ENCODE results near the gene PRKAG3. TPM values are rescaled to one million over a fixed set of nuclear protein-coding genes. Genes with fewer than 3 reads are reported as not detected.

Gene PRKAG3
- polyA plus RNA-seq, 1 of the 3 experiments (the other 2 are of a cell fraction): not detected

GRCh38 chr2:218811382-218811781 lies 20.2 kb downstream of the PRKAG3 start:
- DNase-seq: no peak
- no peaks in the 10 kb centered on the region; a peak in 1 of 4 replicates for H3K4me1 ChIP-seq (ENCODE audit: control insufficient read depth in 1 of 2, insufficient read depth in 2 of 2, low read depth in 1 of 2, low read length in 1 of 2)
- ChIA-PET CTCF (interaction anchor here (1.3 kb wide), 1 partner anchor 168 kb away, joined by 3 read pairs; no protein-coding TSS in a partner anchor), POLR2A (no interaction called here)
- no peak for TF ChIP-seq MEF2A (IDR thresholded peaks at IDR 0.05; ENCODE audit: borderline replicate concordance, low read depth)
- no peak for TF ChIP-seq EZH2phosphoT487 (IDR thresholded peaks at IDR 0.05; ENCODE audit: borderline replicate concordance, low read depth)
- no peak for TF ChIP-seq TEAD4 (IDR thresholded peaks at IDR 0.05; ENCODE audit: borderline replicate concordance, insufficient read depth)
- no peak for TF ChIP-seq JUND (IDR thresholded peaks at IDR 0.05)
- no peak for TF ChIP-seq REST (IDR thresholded peaks at IDR 0.05; ENCODE audit: low read depth, low read length)
- TF ChIP-seq SMC3 (IDR thresholded peaks at IDR 0.05; ENCODE audit: low read depth, low read length): no peak
- no peak for TF ChIP-seq FOXJ3 (CRISPR knock-in tag; IDR thresholded peaks at IDR 0.05)
- TF ChIP-seq POLR2AphosphoS5 (IDR thresholded peaks at IDR 0.05; ENCODE audit: low read depth, low read length): no peak
- no peak for TF ChIP-seq EP300 (IDR thresholded peaks at IDR 0.05; ENCODE audit: borderline replicate concordance in 1 of 2, low read depth in 1 of 2, low read length in 1 of 2)
- TF ChIP-seq ZBTB33 (IDR thresholded peaks at IDR 0.05; ENCODE audit: borderline replicate concordance, low read depth): no peak
- no peak for TF ChIP-seq IRF3 (IDR thresholded peaks at IDR 0.05; ENCODE audit: low read depth, low read length)
- TF ChIP-seq RCOR1 (IDR thresholded peaks at IDR 0.05; ENCODE audit: low read length): no peak
- no peak overlapping the region for H3K9ac ChIP-seq
- no peaks in the 10 kb centered on the region for H3K9me3 ChIP-seq
- H3K4me3 ChIP-seq (ENCODE audit: low read depth in 2 of 2, low read length in 1 of 2): no peak overlapping the region
- no peaks in the 10 kb centered on the region for H3F3A ChIP-seq (replicated peaks; ENCODE audit: insufficient read depth)
- H3K9me2 ChIP-seq: no peaks in the 10 kb centered on the region
- no peak overlapping the region for H3K4me2 ChIP-seq
- WGBS (ENCODE audit: low lambda C conversion rate): no CpG with 5 or more reads among the region's 4 CpGs
- no peaks in the 10 kb centered on the region for H3K36me3 ChIP-seq (replicated peaks in 1 of 2; ENCODE audit: control insufficient read depth in 1 of 2, insufficient read depth in 2 of 2, low read length in 1 of 2)
- H2AFZ ChIP-seq (ENCODE audit: low read depth): no peak overlapping the region
- H3K79me2 ChIP-seq (ENCODE audit: insufficient read depth): no peaks in the 10 kb centered on the region
- no peaks in the 10 kb centered on the region for H3K27me3 ChIP-seq (ENCODE audit: insufficient read depth)
- no peaks in the 10 kb centered on the region for H4K20me1 ChIP-seq (ENCODE audit: insufficient read depth)
- no peak overlapping the region for H3K27ac ChIP-seq (ENCODE audit: low read depth in 2 of 2, low read length in 1 of 2)

All from SK-N-SH (cell line).